ENCODE results near the gene SRGAP1.

DNA sequence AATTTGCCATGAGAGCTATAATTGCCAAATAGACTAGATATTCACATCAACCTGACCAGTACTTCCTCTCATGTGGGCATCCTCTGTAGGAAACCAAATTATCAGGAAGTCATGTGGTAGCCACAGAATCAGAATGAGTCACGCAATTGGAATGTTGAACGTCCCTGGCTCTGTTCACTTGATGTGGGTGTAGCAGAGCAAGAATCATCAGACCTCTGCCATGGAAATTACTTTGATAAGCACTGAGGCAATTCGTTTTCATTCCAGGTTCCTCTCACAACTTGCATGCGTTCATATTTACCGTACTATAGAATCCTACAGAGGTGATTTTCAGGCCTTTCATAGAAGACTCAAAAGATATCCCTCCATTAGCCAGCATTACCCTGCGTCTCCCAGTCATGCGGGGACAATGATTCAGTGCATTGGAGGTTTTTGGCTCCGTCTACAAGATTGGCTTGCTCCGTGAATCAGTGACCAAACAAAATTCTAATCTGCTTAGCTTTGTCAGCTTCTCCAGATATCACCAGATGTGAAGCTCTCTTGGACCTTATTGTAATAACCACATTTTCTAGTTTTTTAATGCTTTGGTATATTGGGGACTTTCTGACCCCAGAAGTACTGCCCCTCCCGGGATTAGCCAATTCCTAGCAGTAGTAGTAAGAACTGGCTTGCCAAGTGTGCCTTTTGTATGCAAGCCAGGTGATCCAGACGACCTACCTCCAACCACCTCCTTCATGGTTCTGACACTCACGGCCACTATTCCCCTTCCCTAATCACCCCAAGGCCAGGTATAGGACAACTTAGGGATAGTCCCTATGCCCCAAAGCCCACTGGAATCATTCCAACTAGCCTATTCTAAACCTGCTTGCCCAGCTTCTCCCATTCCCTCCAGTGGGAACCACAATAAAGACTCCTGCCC, 244.2 kb downstream of the SRGAP1 start:
- TF ChIP-seq MXI1 (IDR thresholded peaks at IDR 0.05; ENCODE audit: borderline replicate concordance, low read depth, low read length) (no peak), CEBPB (IDR thresholded peaks at IDR 0.05; ENCODE audit: low read depth, low read length) (no peak), RFX5 (IDR thresholded peaks at IDR 0.05; ENCODE audit: low read depth, low read length) (no peak), POLR2A (IDR thresholded peaks at IDR 0.05; ENCODE audit: low read depth, low read length) (no peak), RAD21 (IDR thresholded peaks at IDR 0.05; ENCODE audit: low read length) (no peak), SMC3 (IDR thresholded peaks at IDR 0.05; ENCODE audit: low read depth, low read length) (no peak), FOS (IDR thresholded peaks at IDR 0.05; ENCODE audit: low read depth, low read length) (peak; percentile 97; the same call in 1 of the 2 replicates), CHD1 (IDR thresholded peaks at IDR 0.05; ENCODE audit: low read depth, low read length) (0 out of 2 replicates have a peak, but pooled peaks have one; percentile 68), MAFK (IDR thresholded peaks at IDR 0.05; ENCODE audit: low read depth, low read length) (peak; percentile 17; the same call in 1 of the 2 replicates), RCOR1 (IDR thresholded peaks at IDR 0.05; ENCODE audit: insufficient replicate concordance, low read length) (peak; percentile 37)
- TF ChIP-seq, protein P1, sequence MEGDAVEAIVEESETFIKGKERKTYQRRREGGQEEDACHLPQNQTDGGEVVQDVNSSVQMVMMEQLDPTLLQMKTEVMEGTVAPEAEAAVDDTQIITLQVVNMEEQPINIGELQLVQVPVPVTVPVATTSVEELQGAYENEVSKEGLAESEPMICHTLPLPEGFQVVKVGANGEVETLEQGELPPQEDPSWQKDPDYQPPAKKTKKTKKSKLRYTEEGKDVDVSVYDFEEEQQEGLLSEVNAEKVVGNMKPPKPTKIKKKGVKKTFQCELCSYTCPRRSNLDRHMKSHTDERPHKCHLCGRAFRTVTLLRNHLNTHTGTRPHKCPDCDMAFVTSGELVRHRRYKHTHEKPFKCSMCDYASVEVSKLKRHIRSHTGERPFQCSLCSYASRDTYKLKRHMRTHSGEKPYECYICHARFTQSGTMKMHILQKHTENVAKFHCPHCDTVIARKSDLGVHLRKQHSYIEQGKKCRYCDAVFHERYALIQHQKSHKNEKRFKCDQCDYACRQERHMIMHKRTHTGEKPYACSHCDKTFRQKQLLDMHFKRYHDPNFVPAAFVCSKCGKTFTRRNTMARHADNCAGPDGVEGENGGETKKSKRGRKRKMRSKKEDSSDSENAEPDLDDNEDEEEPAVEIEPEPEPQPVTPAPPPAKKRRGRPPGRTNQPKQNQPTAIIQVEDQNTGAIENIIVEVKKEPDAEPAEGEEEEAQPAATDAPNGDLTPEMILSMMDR (conservative IDR thresholded peaks at IDR 0.05; ENCODE audit: low read depth, low read length): no peak
